Measurements from ENCODE around the gene IRX4. TPM values are rescaled to one million over a fixed set of nuclear protein-coding genes. Genes with fewer than 3 reads are reported as not detected.

The IRX4 gene
- total and polyA plus RNA-seq, 2 of the 4 experiments (the other 2 are of a cell fraction) = not detected

DNA sequence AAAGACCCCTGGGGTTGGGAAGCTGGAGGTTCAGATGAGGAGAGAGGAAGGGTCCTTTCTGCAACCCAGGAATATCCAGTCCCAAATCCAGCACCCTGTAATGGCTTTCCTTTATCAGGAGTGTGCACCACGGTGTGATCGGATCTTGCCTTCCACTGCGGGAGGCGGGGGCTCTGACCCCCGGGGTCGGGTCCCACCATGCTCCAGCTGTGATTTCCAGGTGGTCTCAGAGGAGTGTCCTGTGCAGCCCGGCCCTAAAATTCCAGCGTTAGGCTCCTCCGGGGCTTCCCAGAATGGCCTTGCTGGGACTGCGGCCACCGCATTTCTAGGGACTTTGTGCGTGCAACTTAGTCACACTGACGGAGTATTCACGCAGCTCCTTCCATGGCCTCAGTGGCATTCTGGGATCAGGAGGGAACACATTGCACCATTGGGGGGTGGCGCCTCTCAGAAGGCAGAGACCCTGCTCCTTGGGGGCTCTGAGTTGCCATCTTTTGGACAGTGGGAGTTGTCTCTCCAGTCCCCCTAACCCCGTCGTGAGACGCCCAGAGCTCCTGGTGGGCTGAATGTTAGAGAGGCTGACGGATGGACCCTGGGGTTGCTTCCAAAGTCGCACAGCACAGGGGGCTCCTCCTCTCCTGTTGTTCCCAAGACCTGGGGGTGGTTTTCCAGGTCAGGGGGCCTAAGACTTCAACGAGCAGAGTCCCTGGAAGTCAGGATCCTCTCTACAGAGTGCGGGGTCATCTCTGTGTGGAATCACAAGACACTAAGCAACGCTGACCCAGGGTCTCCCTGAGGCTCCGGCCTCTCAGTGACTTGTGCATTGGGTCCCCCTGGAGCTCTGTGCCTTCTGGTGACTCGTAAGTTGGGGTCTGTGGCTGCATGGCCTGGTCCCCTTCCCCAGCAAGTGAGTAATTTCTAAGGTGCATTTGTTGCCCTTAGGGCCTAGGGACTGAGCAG lies 42.7 kb upstream of the IRX4 start (continued):
- no peak for TF ChIP-seq RAD21 (IDR thresholded peaks at IDR 0.05; ENCODE audit: low read length)

- Histone ChIP-seq H4K5ac (ENCODE audit: low read depth, low read length) (no peak overlapping the region), H3K56ac (ENCODE audit: extremely low read depth, insufficient read depth, low read length) (no peak overlapping the region), H3K4me3 (ENCODE audit: insufficient read depth, low read depth, low read length) (no peak overlapping the region), H4K20me1 (ENCODE audit: insufficient read depth, low read length) (no peaks in the 10 kb centered on the region), H3K4me1 (ENCODE audit: control insufficient read depth, insufficient read depth, low read length) (no peaks in the 10 kb centered on the region), H3K18ac (ENCODE audit: low read depth, low read length) (no peak overlapping the region), H3K9me1 (ENCODE audit: insufficient read depth, low read length) (no peaks in the 10 kb centered on the region), H2BK15ac (ENCODE audit: low read depth, low read length) (no peak overlapping the region), H3K4ac (ENCODE audit: low read depth, low read length) (no peak overlapping the region), H3K14ac (replicated peaks; ENCODE audit: low read depth, low read length) (no peak overlapping the region), H4K91ac (ENCODE audit: insufficient read depth, low read depth, low read length) (no peak overlapping the region), H3K9ac (ENCODE audit: low read depth, low read length) (no peak overlapping the region), H3K27ac (ENCODE audit: insufficient read depth, low read length) (no peak overlapping the region), H2BK5ac (ENCODE audit: low read depth, low read length, poor library complexity, severe bottlenecking) (no peak overlapping the region), H2BK120ac (ENCODE audit: low read depth, low read length) (no peak overlapping the region), H2BK20ac (ENCODE audit: low read depth, low read length) (no peak overlapping the region), H3K23ac (ENCODE audit: low read depth, low read length) (no peak overlapping the region), H3K4me2 (ENCODE audit: low read depth, low read length) (no peak overlapping the region), H4K8ac (ENCODE audit: low read depth in 2 of 2, low read length in 2 of 2) (no peak overlapping the region), H3K9me3 (ENCODE audit: control insufficient read depth, insufficient read depth, low read length) (no peaks in the 10 kb centered on the region), H2AK5ac (ENCODE audit: low read depth, low read length) (no peak overlapping the region), H2AK9ac (replicated peaks; ENCODE audit: low read depth, low read length, poor library complexity) (no peak overlapping the region), H3K79me1 (ENCODE audit: low read depth in 1 of 2, low read length in 2 of 2) (no peaks in the 10 kb centered on the region), H2AFZ (replicated peaks; ENCODE audit: low read length, poor library complexity) (no peak overlapping the region), H3K36me3 (ENCODE audit: control insufficient read depth, insufficient read depth, low read length) (no peaks in the 10 kb centered on the region), H3K27me3 (ENCODE audit: control insufficient read depth, insufficient read depth, low read length) (no peaks in the 10 kb centered on the region)
- intact Hi-C loops (cut with micrococcal nuclease) (no loop called here), dilution Hi-C loops (cut with HindIII; ENCODE audit: low sequenced_read_pairs, unreplicated experiment) (no loop called here), in situ Hi-C loops (cut with MboI; ENCODE audit: low sequenced_read_pairs) (no loop called here)
- no peak for ATAC-seq (ENCODE audit: low read depth)
- CTCF ChIA-PET = no interaction called here
- DNase-seq = no peak
- TF ChIP-seq CEBPB (IDR thresholded peaks at IDR 0.05; ENCODE audit: low read depth, low read length) (no peak), FOS (IDR thresholded peaks at IDR 0.05; ENCODE audit: low read depth, low read length) (no peak), RCOR1 (IDR thresholded peaks at IDR 0.05; ENCODE audit: insufficient replicate concordance, low read length) (no peak), BHLHE40 (IDR thresholded peaks at IDR 0.05; ENCODE audit: low read depth, low read length) (no peak), CHD1 (IDR thresholded peaks at IDR 0.05; ENCODE audit: low read depth, low read length) (no peak)
- POLR2A ChIA-PET (ENCODE audit: unreplicated experiment) = no interaction called here
- BruUV-seq (replicated peaks) = no TSS peak
- 39% methylated on average over 2 of the region's 16 CpGs; no CpG with 5 or more reads in 1 of the 2 experiments for WGBS, 2 experiments (ENCODE audit: extremely low coverage in 2 of 2, insufficient read length in 1 of 2)
Observed at GRCh38 chr5:1923766-1924165, 41.0 kb upstream of the IRX4 start.
